Ureter (tissue), 1 donor: ENCODE results near the gene SDK1. TPM values are rescaled to one million over a fixed set of nuclear protein-coding genes. Genes with fewer than 3 reads are reported as not detected.
A peak's percentile ranks its signal among the peaks of the same experiment; 100 is the strongest.

Source experiments
- DNase-seq: peaks from one replicate; pipeline ENCODE4 v3.0.0-alpha.2; 2020; ENCODE audit warnings: low spot score
- total RNA-seq: library from RNA; stranded (reverse); gene quantifications from one replicate; pipeline ENCODE4 v1.2.4, GENCODE V29; 2023
- donor health status: DM: yes; HTN: yes; CAD: no.

Gene SDK1
- total RNA-seq, 1 donor from 2014 or later = 27.3 TPM

DNA sequence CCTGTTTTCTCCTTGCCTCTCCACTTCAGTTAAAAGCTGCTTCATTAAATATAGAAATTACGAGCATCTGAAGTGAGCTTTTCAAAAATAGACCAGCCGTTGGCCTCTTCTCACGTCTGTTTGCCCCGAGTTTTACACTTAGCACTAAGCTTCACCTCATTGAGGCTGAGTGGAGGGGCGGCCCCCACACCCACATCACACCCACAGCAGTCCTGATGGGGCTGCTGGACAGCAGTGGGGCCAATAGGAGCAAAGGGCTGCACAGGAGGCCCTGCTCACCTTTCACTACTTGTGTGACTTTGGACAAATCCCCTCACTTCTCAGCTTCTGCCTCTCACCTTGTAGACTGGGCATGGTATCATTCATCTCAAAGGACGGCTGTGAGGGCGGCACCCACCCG is 677.8 kb downstream of the SDK1 start:
- DNase-seq = no peak

DNA sequence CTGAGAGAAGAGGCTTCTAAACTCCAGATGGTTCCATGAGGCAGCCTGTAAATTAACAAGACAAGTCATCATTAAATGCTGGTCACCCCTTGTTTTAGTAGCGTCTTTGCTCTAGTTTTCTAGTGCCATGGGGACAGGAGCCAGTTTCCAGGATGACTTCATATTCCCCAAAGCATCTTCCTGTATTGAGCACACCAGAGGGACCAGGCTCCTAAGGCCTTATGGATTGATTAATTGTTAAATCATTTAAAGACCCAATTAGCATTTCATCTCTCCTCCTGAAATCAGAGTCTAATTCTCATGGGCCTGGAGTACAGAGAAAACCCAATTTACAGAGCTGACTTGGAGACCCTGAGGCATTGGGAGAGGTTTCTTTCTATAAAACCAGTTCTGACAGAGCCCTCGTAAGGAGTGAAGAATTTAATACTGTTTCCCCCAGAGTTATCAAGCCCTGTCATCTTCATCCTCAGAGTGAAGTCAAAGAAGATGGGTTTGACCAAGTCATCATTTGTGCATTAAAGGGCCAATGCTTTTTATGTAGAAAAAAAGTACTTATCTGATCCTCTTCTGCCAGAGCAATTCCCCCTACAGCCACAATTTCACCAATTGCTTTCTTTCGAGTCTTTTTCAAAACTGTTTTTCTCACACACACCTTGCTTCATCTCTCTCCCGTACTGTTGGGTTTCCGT is 678.7 kb downstream of the SDK1 start:
- DNase-seq = no peak

DNA sequence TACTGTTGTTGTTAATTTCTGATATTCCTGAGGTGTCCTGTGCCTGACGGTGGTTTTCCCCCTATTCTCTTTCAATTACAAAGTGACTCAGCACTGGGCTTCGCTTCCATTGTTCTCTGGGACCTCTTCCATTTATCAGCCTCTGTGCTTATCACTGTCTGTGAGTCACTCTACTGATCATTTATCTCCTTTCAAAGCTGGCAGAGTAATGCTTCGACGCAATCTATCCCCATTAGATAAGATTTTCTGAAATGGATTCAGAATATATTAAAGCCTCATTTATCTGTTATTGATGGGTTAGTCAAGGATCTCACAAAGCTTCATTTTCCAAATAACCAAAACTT is 679.2 kb downstream of the SDK1 start:
- no peak for DNase-seq

DNA sequence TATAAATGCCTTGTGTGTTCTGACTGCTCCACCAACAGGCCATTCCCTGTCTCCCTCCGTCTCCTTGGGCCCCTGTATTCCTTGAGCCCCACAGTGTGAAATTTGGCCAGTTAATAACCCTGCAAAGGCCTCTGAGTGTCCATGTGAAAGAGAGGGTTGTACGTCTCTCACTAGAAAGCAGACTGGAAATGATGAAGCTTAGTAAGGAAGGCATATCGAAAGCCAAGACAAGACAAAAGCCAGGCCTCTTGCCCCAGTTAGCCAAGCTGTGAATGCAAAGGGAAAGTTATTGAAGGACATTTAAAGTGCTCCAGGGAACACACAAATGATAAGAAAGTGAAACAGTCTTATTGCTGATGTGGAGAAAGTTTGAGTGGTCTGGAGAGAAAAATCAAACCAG is 680.2 kb downstream of the SDK1 start:
- DNase-seq = no peak

DNA sequence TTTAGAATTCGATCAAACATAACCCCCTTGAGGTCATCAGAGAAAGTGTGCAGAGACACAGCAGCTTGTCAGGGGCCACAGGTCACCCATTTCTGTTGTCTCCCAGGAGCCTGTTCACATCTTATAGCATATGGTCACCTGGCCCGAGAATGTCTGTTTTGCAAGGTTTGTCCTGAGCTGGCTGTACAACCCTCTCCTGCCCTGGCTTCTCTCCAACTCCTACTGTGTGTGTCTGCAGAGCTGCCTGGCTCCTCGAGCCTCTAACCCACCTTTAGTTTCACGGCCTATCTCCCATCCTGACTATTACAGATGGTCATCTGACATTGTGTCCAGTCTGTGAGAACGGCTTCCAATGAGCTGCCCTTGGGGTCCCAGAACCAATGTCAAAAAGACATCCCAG is 683.4 kb downstream of the SDK1 start:
- DNase-seq = no peak

DNA sequence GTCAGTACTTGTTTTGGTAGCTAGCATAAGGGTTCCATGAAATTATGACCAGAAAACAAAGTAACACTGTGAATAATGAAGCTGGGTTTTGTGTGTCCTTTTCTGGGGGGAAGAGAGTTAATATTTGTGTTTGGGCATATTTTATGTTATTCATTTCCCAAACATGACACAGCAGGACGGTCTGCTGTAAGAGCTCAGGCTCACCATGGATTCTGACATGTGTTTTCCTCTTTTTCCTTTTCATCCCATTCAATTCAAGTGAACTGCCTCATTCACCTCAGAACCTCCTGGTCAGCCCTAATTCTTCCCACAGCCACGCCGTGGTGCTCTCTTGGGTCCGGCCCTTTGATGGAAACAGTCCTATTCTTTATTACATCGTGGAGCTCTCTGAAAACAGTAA is 685.9 kb downstream of the SDK1 start:
- no peak for DNase-seq

DNA sequence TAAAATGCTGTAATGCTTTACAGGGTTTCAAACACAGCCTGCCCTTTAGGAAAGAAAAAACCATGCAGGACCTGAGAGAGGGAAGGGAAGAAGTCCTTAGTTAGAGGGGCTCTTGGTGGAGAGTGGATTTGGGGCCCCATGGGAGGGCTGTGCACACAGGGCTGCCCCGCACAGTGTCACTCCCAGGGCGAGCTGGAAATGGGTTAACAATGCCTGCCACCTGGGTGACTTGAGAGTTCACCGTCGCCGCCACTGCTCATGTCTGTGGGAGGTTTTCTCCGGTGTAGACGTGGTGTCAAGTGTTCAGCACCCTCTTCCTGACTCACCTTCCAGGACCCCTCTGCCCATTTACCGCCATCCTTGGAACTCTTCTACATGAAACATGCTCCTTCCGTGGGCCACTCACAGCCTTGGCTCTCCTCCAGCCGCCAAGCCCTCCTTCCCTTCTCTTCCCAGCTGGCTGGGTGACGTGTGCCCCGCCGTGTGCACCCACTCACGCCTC is 686.4 kb downstream of the SDK1 start:
- no peak for DNase-seq

DNA sequence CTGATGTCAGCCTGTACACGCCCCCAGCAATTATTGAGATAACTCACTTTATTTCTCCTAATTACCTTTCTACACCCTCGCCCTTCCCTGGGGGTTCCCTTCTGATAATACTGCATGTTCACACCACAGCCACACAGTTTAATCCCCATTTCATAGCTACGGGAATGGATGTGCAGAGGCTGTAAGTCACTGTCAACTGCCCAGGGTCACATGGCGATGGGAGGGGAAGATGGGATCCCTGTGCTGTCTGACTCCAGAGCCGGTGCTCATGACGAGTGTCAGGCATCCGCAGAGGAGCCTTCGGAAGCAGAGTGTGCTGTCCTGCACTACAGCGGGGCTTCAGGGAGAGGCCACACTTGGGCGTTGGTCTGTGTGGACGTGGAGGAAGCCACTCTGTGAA is 688.7 kb downstream of the SDK1 start:
- DNase-seq = no peak

DNA sequence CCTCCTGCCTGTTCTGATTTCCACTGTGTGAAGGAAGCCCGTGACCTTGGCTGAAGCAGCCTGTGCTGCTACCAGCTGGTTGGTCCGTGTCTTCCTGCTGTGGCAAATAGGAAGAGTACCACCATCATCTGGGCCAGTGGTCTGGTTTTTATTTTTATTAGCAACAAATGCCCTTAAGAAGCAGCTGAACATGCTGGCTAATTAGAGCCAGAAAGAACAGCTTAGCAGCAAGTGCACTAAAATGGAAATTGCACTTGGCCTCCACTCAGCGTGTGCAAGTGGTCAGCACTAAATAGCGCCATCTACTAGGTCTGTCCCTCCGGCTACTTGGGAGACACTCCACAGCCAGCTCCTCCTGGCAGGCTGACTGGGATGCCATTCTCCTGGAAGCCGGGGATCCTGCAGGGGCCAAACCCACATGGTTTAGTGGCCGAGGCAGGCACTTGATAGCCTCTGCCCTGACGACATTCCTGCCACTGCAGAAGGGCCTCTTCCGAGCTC is 690.7 kb downstream of the SDK1 start:
- no peak for DNase-seq

DNA sequence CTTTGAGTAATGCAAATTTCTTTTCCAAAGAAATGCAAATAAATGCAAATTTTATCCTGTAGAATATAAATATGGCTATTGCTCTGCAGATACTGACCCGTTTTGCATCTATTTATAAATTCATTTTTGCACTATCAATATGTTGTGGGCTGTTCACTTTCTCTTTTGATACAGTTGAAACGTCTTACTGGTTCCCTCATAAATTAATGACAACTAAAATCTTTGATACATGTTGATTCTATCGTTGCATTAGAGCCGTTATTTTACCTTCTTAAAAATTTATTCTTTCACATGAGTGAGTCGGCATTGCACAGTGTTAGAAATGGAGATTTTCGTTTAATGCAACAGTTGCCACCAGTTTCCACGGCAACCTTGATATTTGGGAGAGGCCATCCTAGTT is 691.8 kb downstream of the SDK1 start:
- DNase-seq = no peak

DNA sequence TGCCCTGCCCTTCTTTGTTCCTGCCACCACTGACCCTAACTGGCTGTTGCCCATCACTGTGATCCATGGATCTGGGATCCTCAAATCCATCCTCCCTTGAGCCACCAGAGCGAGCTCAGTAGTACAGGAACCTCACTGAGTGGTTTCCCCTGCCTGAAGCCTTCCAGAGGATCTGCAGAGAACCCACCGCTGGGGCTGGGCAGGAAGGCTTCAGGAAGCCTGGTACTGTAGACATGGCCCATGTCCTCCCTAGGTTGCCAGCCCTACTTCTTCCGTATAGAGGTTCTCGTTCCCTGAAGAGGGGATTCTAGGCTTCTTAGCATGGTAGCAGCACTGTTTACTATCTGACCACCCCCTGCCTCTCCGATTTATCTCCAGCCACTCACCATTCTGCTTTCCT is 693.7 kb downstream of the SDK1 start:
- no peak for DNase-seq

DNA sequence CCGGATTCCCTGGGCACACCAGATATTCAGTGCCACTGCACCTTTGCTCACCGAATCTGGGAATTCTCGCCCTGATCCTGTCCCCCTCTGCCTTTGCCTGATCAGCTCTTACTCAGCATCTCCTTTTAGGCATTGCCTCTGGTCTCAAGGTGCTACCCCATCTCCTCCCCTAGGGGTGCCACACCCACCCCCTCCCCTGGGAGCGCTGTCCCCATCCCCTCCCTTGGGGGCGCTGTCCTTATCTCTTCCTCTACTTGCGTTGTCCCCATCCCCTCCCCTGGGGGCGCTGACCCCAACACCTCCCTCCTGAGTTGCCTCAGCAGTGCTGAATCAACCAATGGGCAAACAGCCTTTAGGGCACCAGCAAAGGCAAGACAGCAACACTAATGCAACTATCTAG is 694.1 kb downstream of the SDK1 start:
- DNase-seq = no peak

DNA sequence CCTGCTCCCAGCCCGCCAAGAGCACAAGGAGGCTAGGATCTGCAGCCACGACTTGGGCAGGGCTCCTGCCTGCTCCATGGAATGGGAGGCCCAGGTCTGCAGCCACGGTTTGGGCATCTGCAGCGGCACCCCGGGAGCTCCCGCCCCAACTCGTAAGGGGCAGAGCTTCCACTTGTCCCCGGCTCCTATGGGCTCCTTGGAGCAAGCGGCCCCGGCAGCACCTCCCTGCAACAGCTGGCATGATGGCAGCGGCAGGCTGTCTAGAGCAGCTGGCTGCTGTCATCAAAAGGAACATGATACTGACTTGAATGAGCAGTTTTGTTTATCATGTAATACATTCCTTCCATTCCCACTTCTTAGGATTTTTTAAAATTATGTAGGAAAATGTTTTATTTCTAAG is 697.0 kb downstream of the SDK1 start:
- no peak for DNase-seq

DNA sequence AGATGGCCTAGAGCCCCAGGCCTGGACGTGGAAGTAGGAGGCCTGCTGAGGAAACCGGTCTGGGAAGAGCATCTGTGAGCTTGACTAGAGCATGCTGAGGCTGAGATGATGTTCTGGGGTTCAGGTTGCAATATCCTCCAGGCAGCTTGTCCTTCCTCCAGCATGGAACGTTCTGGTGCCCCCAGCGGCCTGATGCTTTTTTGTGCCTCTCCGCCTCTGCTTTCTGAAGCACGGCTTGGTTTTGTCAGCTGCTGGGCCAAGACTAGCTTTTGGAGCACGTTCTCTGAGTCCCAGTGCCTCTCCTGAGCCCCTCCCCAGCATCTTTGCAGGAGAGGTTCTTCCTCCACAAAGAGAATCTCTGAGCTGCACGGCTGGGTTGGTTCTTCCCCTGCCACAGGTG is 699.1 kb downstream of the SDK1 start:
- DNase-seq = no peak

DNA sequence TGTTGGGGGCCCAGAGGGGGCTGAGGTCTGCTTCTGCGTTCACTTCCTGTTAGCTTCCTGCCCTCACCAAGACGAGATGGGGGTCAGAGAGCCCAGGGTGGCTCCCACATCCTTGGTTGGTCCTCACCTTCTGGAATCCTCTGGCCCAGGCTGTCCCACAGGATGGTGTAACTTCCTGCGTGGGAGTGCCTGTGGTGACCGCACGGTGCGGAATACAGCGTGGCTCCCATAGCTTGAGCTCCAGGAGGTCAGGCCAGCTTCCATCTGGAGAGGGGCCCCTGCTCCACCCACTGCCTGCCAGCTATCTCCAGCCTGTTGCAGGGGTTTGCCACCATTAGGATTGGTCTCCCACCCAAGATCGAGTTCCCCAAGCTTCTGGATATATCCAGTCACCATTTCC is 699.9 kb downstream of the SDK1 start:
- DNase-seq = no peak

DNA sequence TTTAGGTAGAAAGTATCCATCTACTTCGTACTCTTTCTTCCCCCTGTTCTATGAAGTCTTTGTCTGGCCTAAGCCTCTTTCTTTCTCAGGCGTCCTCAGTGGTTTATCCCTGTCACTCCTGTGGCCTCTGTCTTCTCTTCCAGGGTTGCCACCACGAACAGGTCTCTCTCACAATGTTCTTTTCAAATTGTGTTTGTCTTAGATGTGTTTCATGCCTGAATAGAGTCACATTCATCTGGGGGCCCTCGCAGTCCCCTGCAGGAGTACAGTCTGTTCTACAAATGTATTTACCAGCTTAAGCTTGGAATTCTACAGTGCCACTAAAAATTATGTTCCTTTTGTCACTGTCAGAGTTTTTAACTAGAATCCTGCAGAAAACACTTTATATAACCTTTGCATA is 700.7 kb downstream of the SDK1 start:
- no peak for DNase-seq

DNA sequence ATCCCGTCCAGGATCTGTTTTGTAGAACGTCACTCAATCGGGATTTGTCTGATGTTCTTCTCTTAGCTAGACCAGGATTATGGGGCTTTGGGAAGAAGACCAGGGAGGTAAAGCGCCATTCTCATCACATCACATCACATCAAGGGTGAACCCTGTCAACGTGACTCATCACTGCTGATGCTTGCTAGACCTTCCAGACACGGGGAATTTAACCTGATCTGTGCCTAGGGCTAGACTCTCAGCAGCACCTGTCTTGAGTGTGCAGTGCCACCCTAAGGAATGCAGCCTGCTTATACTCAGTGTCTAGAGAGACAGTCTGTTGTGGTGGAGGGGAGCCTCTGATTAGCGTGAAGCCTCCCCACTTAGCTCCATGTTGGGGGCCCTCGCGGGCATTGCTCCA is 702.5 kb downstream of the SDK1 start:
- DNase-seq = no peak

DNA sequence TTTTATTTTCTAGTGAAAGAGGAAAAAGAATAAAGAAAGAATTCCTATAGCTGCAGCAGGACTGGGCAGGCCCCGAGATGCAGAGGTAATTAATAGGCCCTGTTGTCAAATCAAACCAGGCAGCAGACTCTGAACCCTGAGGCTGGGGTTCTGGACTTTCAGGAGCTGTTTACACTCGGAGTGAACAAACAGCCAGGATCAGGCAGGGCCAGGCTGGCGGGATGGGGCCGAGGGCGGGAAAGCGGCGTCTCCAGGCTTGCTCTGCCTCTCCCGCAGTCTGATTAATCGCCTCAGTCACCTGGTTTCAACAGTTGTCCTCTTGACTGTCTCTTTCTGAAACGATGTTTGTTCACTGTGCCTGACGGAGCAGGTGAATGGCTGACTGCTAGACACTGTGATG is 705.6 kb downstream of the SDK1 start:
- DNase-seq = peak; percentile 52

DNA sequence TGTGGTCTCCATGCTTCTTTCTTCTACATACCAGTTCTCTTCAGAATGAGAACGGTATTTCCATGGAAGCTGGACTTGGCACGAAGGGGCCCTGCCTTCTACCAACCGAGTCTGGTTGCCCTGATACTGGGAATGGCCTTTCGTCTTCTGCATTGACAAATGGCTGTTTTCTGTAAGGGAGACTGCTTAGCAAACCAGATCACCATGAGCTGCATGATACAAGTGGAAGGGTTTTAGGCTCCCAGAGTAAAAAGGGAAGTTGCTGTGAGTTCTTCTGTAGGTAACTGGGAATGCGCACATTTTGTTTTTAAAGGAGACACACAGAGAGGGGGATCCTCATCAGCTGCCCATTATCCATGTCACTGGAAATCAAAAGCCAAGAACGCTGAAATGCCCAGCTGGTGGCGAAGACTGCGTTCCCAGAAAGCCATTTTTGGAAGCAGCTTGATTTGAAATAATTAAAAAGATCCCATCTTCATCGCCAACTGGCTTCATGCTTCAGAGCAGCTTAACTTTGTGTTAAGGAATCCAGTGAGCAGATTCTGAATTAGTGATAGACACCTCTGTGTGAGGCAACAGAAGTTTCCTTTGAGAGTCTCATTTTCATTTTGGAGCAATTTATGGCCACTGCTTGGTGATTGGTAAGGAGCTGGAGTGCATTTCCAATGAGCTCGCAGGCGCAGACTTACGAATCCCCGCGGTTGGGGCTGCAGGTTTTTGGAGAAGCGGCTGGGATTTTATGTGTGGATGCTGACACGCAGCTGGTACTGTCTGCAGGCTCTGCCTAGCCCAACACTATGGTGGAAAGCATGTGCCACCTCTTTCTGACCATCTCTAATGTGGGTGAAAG is 708.4 kb downstream of the SDK1 start:
- DNase-seq = no peak

DNA sequence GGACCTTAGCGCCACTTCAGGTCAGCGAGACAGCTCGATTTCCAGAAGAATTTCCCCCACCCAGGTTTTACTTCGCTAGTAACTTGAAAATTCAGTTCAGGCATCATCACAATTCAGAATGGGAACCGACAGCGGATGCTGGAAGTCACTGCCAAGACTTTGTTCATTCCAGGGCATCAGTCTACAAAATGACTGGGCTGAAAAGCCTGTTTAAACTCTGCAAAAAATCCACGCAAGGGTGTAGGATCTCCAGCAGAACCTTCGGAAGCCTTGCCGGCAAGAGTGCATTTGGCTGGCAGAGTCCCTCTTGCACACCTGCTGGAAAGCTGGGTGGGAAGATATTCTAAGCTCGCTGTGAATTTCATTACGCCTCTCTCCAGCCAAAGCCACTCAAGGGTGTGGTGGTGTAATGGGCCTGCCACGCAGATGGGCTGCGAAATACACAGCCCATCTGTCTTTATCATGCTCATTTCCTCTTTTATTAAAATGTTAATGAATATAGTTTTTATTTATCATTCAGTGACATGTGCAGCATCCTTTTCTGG is 709.1 kb downstream of the SDK1 start:
- DNase-seq = no peak

DNA sequence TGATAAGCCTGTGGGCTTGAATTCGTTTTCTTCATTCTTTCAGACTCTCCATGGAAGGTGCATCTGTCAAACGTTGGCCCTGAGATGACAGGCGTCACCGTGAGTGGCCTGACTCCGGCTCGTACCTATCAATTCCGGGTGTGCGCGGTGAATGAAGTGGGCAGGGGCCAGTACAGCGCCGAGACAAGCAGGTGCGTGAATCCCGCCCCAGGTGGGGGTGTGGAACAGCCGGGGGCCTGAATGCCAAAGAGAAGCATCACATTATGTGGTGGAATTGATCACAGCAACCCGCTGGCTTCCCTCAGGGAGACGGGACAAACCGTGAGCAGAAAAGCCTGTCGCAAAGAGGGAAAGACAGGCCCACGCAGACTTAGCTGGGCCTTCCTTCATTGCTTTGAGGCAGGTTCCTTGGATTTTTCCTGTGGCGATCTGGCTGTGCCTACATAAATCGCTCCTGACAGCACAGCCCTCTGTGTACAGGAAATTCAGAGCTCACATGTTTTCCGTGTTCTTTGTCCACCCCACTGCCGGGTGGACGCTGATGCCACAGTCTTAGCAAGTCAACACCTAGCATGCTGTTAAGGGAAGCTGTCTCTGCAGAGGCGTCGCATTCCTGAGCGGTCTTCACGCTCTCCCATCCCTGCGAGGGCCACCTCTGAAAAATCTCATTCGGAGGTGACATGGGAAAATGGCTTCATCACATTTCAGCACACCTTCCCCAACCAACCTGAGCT is 710.0 kb downstream of the SDK1 start:
- DNase-seq = no peak

DNA sequence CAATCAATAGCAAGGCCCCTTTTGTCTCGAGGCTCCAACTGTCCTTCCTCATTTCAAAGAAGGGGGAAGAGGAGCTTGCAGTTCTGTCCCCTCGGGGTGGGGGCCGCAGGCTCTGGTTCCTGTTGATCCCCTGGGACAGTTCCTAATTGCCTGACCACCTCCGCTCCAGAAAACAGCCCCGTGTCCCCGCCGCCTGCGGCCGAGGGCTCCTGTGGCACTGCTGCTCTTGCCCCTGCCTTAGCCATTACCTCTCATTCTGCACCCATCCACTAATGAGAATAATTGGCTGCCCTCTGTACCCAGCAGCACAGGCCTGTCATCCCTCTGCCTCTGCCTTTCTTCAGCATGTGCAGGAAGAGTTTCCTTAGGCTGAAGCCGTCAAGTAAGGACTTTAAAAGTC is 712.7 kb downstream of the SDK1 start:
- no peak for DNase-seq
